ENCODE data around the gene TUB.

DNA sequence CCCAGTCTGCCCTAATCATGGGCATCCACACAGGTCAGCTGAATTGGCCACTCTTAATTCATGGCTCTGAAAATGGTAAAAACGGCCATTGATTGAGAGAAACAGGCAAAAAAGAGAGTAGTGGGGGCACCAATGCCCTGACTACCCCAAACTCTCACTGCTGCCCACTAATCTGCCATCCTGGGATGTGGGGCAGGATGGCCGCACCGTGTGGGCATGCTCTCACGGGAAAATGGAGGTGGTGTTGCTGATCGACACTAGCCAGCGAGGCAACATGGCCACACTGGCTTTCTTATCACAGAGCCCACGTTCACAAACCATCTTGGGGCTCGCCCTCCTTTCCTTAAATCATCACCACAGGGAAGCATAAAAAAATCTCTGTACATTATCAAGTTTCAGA, 11.2 kb upstream of the TUB start:
- TF ChIP-seq, protein P1, sequence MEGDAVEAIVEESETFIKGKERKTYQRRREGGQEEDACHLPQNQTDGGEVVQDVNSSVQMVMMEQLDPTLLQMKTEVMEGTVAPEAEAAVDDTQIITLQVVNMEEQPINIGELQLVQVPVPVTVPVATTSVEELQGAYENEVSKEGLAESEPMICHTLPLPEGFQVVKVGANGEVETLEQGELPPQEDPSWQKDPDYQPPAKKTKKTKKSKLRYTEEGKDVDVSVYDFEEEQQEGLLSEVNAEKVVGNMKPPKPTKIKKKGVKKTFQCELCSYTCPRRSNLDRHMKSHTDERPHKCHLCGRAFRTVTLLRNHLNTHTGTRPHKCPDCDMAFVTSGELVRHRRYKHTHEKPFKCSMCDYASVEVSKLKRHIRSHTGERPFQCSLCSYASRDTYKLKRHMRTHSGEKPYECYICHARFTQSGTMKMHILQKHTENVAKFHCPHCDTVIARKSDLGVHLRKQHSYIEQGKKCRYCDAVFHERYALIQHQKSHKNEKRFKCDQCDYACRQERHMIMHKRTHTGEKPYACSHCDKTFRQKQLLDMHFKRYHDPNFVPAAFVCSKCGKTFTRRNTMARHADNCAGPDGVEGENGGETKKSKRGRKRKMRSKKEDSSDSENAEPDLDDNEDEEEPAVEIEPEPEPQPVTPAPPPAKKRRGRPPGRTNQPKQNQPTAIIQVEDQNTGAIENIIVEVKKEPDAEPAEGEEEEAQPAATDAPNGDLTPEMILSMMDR (IDR thresholded peaks at IDR 0.05; ENCODE audit: insufficient read depth, low read length, poor library complexity, severe bottlenecking), result no peak
- TF ChIP-seq EZH2phosphoT487 (conservative IDR thresholded peaks at IDR 0.05; ENCODE audit: low read length), result no peak

All from SU-DHL-6 (cell line).